IPS-NIHi7 (cell line): Measurements from ENCODE around the gene NRP2.

Source experiments
- DNase-seq: peaks from one replicate; pipeline ENCODE4 v3.0.0; 2012; ENCODE audit warnings: mixed read lengths; ENCODE audit errors: extremely low spot score

The NRP2 gene

DNA sequence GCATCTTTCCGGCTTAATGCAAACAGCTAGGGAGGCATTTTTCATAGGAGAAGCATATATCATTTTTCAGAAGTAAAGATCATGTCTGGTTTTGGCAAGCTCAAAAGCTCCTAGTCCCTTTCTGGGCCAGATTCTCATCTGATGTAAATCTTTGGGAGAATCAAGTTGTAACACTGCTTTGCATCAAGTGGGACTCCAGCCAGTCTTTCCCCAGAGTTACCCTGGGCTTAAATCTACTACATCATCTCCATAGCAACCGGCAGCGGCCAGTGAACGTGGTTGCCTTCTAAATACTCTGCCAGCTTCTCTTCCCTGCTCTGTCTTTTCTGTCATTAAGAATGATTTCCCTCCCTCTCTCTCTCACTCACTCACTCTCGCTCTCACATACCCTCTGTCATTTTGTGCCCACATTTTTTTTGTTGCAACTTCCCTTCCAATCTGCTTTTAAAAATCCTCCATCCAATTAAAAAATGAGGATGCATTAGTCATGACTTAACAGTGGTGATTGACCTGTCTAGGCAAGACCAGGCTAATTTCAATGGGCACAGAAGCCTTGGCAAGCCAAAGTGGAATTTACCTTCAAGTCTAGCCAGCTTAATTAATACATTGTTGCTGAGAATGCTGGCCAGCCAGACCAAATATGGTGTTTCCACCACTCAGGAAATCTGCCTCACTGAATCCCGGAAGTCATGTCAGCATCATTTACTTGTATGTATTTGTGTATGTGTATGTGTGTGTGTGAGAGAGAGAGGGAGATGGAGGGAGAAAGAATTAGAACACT lies 93.0 kb downstream of the NRP2 start:
- DNase-seq, result no peak

DNA sequence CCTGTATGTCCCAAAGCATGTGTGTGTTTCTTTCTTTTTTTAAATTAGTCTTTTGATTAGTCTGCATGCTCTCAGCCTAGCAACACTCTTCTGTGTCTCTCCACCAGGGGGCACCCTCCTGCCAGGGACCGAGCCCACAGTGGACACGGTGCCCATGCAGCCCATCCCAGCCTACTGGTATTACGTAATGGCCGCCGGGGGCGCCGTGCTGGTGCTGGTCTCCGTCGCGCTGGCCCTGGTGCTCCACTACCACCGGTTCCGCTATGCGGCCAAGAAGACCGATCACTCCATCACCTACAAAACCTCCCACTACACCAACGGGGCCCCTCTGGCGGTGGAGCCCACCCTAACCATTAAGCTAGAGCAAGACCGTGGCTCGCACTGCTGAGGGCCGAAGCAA lies 93.8 kb downstream of the NRP2 start:
- peak; percentile 92 for DNase-seq

DNA sequence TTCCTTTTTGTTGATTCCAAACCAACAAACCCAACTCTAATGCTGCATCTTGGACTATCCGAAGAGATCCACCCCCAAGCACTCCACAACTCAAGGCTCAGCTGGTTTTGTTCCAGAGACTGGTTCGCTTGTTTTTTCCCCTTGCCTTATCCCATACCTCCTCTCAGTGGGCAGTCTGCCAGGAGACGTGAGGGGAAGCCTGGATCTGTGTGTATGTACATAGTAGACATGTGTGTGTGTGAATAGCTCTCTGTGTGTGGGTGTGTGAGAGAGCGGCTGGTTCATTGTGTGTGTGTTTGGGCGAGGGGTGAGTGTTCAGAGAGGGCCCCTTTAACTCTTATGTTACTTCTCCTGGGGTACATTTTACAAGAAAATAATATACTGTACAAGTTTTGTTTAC lies 94.4 kb downstream of the NRP2 start:
- DNase-seq, result no peak

DNA sequence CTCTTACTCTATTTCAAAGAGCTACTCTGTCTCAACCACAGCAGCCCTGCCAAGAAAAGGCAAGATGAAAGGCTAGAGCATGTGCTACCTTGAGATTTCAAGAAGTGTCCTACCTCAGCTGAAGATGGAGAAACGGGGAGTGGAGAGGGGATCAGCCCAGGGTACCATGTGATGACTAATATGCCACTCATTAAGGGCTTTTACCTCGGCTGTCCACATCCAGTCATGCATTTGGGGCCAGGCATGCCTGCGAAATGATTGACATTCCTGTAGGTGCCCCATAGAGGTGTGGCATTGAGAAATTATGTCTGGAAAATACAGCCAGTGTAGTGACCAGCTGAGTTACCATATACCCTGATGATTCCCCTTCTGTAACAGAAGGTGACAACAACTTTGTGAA lies 96.1 kb downstream of the NRP2 start:
- DNase-seq, result no peak

DNA sequence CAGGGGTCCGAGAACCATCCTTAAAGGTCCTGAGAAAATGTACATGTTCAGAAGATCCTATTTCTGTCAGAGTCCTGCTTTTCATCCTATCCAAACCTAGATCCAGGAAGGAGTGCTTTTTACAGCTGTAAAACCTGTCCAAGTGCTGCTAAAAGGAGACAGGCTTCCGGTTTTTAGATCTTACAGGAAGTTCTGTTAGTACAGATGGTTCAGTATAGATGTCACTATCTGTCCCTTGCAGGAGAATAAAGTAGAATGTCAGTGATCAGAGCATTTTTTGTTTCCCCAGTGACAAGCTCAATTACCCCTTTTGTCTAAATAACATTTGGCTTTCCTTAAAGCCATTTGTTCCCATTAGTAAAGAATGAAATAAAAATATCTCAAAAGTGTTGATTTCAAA lies 98.3 kb downstream of the NRP2 start:
- DNase-seq, result no peak

DNA sequence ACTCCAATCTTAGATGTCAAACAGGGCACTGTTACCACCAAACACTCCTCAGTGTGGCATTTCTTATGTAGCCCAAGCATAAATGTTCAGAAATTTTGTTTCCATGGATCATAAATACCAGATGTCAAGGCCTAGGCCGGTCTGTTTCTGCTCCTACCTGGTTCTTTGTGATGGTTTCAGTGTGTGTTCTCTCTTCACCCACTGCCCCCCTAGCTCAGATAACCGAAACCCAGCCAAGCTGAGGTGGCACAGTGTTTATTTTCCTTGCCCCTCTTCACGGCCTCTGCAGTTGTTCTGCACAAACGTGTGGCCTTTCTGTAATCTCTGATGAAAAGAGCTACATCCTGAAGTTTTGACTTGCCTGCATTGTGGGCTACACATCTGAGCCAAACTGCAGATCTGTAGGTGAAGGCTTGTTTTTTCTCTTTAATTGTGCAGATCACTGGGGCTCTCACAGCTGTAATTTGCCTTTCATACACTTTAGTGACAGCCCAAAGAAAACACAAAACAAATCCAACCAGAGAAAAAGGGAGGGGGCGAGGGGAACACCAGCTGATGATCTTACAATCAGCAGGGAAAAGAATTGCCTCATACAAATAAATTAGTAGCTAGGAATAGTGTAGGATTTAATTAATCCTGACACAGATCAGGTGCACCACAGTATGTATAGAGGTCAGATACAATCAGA lies 99.1 kb downstream of the NRP2 start:
- DNase-seq, result no peak

DNA sequence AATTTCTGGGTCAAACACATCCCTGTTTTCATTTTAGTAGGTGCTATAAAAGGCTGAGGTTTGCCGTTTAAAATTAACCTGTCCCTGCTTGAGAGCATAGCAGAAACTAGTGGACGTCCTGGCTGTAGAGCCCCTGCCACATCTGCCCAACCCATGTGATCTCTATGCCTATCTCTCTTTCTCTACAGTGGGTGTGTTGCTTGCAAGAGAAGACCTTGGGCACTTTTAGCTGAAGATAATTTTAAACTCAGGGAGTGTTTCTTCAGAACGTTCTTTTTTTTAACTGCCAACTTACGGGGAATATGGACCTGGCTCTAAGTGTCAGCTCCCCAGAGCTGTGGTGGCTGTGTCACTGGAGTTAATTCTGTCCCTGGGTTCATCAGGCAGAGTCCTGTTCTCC lies 100.6 kb downstream of the NRP2 start:
- no peak for DNase-seq

DNA sequence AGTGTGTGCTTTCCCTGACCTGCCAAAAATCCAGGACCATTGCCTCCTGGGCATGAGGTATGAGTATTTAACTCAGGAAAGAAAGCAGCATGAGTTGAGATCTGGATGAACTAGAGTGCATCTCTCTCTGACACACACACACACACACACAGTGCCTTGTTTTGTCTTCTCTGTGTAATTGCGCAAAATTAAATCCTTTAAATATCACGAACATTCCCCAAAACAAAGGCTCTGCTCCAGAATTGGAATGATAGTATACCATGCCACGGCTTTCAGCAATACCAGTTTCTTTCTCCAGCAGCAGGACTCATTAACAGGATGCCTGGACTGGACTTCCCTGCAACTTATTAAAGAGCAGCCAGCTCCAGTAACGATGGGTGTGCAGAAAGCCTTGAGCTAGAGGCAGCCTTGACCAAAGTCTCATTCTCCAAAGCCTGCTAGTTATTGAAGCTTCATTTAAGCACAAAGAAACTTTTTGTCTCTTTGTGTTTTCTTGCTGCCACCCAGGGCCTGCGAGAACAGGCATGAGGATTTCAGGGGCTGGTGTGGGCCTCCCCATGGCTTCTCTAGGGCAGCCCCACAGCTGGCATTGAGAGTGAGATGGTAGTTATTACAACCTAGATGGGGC lies 101.7 kb downstream of the NRP2 start:
- DNase-seq, result no peak

DNA sequence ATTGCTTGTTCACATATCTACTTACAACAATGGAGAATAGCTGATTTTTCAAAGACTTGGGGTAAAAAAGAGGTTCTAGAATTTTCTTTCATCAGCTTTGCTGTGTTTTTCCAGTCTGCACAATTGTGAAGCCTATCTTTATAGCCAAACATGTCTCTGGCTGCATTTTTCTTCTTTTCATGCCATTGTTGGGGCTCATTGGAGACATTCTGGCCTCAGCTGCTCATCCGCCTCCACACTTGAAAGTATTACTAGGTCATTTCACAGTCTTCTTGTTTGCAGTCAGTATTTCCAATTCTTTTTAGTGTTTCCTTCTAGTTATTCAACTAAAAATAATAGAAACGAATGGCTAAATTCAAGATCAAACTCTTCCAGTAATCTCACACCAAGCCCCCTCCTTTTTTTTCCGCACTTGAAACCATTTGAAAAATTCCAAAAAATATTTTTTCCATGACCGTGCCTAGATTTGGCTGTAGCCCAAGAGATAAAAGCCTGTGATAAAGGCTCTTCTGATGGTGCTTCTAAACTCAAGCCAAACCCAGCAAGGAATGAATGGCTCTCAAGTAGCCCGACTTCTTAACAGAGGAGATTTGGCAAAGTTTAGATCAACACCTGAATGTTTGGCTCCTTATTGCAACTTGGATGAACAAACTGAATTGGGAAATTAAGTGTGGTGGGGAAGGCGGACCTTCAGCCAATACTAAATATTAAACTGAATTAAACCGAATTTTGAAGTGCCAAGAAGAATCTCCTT lies 103.4 kb downstream of the NRP2 start:
- no peak for DNase-seq

DNA sequence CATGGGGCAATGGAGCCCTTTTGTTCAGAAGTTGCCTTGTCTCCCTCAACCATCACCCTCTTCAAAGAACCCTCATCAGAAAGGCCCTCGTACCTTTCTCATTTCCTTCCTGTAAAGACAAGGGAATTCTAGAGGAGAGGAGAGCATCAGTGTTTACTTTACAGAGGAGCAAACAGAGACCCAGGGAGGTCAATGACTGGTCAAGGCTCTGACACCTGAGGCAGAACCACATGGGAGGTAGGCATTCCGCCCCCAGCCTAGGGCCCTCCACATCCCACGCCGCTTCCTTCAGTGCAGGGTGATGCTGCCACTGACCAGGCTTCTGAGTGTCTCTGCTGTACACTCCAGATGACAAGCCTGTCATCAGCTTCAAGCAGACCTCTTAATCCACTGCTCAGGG lies 104.7 kb downstream of the NRP2 start:
- DNase-seq, result no peak

DNA sequence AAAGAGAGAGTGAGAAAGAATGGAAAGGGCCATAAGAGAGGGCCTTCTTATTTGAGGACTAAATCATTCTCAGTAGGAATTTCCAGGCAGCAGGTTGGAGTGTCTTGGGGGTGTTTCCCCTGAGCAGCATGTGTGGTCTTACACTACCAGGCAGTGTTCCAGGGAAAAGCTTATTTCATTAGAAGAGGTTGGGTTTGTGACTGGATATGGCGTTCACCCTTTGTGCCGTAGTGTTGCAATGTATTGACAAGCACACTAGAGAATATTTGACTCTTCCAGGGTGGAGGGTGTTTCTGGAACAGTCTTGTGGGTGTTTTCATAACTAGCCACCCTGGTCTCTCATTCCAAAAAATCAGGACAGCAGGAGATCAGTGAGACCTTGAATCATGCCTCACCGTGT lies 105.5 kb downstream of the NRP2 start:
- DNase-seq, result no peak

DNA sequence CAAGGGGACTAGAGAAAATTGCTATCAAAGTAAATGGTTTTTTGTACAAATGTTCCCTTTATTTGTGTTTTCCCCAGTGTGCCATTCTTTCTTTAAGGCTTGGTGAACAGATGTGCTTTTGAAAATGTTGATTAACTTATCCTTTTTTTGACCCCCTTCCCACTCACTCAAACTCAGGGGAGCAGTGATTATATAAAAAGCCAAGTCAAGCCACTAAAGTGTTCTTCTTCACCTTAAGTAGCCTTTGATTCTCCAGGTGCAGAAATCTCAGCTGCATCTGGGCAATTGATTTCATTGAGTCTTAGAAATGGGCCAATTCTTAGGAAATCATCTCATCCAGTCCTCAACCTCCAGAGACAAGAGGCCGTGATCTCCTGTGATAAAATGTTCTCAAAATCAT lies 107.6 kb downstream of the NRP2 start:
- no peak for DNase-seq

DNA sequence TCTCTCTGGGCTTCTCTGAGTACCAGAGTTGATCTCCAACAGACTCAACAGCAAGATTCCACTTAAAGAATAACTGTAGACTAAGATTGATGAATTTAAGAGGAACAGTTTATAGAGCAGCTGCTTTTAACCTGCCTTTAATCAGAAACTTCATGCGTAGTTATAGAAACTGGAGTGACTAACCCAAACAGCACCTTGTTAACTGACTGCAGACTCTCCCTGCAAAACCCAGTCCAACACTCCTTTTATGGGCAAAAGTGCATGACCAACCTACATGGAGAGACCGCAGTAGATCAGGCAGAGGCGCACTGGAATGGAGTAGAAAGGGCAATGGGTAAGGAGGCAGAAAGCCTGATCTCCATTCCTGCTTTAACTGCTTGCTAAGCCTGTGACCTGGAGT lies 110.6 kb downstream of the NRP2 start:
- no peak for DNase-seq

DNA sequence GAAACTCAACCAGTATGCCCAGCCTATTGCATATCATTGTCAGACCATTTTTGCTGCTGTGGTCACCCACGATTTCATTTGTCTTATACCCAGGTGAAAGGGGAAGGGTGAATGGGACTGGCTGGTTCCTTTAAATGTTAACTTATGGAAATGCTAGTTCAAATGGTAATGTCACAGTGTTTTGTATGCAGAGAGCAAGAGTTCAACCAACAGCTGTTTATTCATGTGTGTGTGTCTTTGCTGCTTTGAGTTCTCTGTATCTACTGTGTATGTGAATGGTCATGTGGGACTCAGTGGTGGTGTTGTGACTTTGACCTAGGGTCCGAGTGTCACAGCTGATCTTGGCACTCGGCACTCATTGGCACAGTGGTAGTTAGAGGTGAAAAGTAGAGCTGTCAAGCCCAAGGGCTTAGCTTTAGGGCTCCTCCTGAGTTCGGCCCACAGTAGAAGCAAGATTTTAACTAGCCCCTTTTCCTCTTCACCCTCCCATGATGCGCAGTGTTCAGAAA lies 114.6 kb downstream of the NRP2 start:
- DNase-seq, result no peak

DNA sequence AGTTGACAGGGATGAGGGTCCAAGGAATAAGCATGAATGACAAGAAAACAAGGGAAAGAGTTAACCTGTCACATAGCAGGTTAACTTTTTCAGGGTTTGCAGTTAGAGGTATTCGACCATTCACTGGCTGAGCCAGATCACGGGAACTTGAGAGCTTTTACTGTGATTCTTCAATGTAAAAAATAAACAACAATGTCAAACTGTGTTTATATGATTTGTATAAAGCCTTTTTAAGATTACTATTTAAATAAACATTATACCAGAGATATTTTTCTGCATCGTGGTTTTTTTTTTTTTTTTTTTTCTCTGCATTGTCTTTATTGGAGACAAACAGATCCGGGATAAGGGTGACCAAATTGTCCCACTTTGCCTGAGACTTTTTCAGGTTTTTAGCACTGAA lies 115.6 kb downstream of the NRP2 start:
- DNase-seq, result no peak

DNA sequence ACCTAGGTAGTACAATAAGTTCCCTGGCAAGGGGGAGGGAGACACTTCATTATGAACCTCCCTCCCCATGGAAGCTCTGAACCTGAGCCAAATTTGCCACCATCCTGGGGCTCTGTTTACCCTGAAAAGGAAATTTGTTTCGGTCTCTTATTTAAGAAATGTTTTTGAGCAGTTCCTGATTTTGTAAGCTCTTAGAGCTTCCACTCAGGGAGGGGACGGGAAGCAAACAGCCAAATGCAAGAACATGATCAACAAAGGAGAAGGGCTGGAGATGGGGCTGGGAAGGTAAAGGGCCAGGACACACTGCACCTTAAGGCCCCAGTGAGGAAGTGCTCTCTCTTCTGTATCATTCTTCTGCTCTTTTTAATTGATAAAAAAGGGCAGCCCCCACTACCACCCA lies 117.9 kb downstream of the NRP2 start:
- DNase-seq, result no peak

DNA sequence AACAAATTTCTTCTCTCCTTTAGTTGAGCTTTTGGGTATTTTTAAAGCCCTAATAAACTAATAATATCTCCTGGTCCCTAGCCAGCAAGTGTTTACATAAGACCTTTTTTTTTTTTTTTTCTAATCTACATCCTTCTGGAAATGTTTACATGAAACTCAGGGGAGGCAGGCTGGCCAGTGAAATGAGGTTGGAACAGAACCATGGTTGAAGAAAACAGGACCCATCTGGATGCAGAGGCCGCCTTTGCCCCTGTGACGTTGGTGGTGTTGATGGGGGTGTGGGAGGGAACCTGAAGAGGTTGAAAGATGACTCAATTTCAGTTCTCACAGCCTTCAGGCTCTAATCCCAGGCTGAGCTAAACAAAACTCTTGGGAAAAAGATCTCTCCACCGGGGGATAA lies 118.5 kb downstream of the NRP2 start:
- no peak for DNase-seq

DNA sequence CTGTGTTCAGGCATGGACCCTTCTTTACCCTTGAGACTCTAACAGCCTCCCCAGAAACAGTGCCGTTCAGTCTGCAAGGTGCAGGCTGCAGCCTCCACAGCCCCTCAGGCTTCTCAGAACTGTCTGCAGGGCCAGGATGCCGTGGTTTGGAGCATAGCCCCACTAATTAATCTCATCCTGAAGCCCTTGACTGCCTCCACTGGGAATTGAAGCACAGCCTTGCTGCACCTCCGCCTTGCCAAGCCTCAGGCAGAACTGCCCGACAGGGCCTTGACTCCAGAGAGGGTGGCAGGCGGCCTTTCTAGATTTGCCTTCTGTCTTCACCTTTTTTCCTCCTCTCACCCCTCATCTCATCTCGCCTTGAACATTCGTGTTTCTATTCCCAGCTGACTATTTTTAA lies 119.8 kb downstream of the NRP2 start:
- no peak for DNase-seq

DNA sequence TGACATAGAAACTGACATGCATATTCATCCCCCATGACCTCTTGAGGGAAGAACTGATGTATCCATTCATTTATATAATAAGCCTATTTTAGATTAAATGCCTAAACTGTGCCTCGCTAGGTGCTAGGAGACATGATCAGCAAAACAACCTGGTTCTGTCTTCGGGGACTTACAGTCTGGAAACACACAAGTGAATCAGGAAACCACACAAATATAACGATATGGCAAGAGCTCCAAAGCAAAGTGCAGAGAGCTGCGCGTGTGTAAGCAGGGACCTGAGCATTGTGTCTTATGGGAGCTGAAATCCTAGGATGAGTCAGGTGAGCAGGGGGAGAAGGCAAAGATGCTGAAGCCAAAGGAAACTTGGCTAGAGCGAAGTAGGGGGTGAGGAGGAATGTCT lies 120.6 kb downstream of the NRP2 start:
- DNase-seq, result no peak

DNA sequence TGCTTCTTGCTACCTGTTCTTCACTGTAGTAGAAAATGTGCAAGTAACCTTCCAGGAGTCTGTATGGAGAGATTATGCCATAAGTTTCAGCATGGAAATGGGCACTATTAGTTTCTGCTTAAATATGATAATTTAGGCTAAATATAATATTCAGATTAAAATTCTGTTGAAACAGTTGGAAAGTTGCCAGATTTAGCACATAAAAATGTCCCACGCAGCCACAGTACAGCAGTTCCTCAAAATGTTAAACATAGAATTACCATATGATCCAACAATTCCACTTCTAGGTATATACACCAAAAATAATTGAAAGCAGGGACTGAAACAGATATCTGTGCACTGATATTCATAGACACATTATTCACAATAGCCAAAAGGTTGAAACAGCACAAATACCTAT lies 121.2 kb downstream of the NRP2 start:
- no peak for DNase-seq

DNA sequence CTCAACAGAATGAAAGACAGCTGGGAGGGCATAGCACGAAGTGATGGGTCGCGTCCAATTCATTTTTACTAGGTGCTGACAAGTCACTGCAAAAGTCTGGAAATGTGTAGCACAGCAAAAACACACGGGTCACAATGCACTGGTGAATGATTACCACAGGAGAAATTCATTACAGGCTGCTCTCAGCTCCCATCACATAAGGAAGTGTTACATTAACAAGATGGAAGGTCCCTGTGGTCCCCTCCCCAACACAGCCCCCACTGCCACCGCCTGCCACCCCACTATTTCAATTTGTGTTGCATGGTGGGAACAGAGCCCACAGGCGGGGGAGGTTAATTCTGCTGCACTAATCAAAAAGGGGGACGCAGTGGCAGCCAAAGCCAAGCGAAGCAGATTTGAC lies 122.8 kb downstream of the NRP2 start:
- DNase-seq, result no peak
